ENCODE data around the gene KRT13.

KRT13 gene

DNA sequence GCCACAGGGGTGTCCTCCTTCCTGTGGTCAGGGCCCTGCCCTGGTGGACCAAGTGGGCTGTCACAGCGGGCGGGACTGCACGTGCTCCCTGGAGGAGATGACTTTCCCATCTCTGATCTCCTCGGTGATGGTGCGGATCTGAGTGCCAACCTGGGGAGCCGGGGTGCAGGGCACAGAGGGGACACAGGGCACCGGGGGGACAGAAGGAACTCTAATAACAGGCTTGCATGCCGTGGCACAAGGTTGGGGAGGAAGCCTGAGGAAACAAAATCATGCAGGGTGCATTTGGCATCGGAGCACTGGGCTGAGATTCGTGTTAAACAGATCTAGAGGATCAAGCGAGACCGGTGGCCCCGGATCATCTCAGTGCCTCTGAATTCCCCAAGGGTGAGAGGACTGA lies 19.1 kb downstream of the KRT13 start:
- Histone ChIP-seq H4K20me1 (ENCODE audit: low read depth, low read length) (no peaks in the 10 kb centered on the region), H3K79me2 (ENCODE audit: insufficient read depth, low read length) (no peaks in the 10 kb centered on the region), H3K27me3 (ENCODE audit: low read length) (no peaks in the 10 kb centered on the region), H3K4me2 (ENCODE audit: low read depth, low read length, poor library complexity, severe bottlenecking) (no peak overlapping the region), H2AFZ (ENCODE audit: low read depth, low read length, severe bottlenecking) (no peak overlapping the region), H3K9me3 (ENCODE audit: insufficient read depth, low read length) (no peaks in the 10 kb centered on the region), H3K9ac (ENCODE audit: low read length) (no peak overlapping the region), H3K9me2 (replicated peaks; ENCODE audit: insufficient read depth, low read length) (no peaks in the 10 kb centered on the region), H3K36me3 (ENCODE audit: low read length) (no peaks in the 10 kb centered on the region), H3F3A (ENCODE audit: insufficient read depth) (no peaks in the 10 kb centered on the region), H3K4me3 (ENCODE audit: insufficient read depth, low read length, poor library complexity, severe bottlenecking) (no peak overlapping the region), H3K27ac (ENCODE audit: low read depth, low read length) (no peak overlapping the region)
- no peak for TF ChIP-seq EZH2phosphoT487 (conservative IDR thresholded peaks at IDR 0.05; ENCODE audit: low read length)
- no peak for TF ChIP-seq CTCF (IDR thresholded peaks at IDR 0.05; ENCODE audit: insufficient read depth, low read length, poor library complexity, severe bottlenecking)

GRCh38 chr17:41484920-41485904 lies 20.2 kb downstream of the KRT13 start:
- H3K9me2 ChIP-seq (replicated peaks; ENCODE audit: insufficient read depth, low read length), result no peaks in the 10 kb centered on the region
- H4K20me1 ChIP-seq (ENCODE audit: low read depth, low read length), result no peaks in the 10 kb centered on the region
- TF ChIP-seq EZH2phosphoT487 (conservative IDR thresholded peaks at IDR 0.05; ENCODE audit: low read length) (no peak), CTCF (IDR thresholded peaks at IDR 0.05; ENCODE audit: insufficient read depth, low read length, poor library complexity, severe bottlenecking) (no peak)
- H3K9ac ChIP-seq (ENCODE audit: low read length), result no peak overlapping the region
- no peaks in the 10 kb centered on the region for H3F3A ChIP-seq (ENCODE audit: insufficient read depth)
- no peak overlapping the region for H2AFZ ChIP-seq (ENCODE audit: low read depth, low read length, severe bottlenecking)
- no peak overlapping the region for H3K4me2 ChIP-seq (ENCODE audit: low read depth, low read length, poor library complexity, severe bottlenecking)
- H3K4me3 ChIP-seq (ENCODE audit: insufficient read depth, low read length, poor library complexity, severe bottlenecking), result no peak overlapping the region
- H3K36me3 ChIP-seq (ENCODE audit: low read length), result no peaks in the 10 kb centered on the region
- H3K27ac ChIP-seq (ENCODE audit: low read depth, low read length), result no peak overlapping the region
- H3K9me3 ChIP-seq (ENCODE audit: insufficient read depth, low read length), result no peaks in the 10 kb centered on the region
- H3K79me2 ChIP-seq (ENCODE audit: insufficient read depth, low read length), result no peaks in the 10 kb centered on the region
- H3K27me3 ChIP-seq (ENCODE audit: low read length), result no peaks in the 10 kb centered on the region

- Histone ChIP-seq H3K4me2 (ENCODE audit: low read depth, low read length, poor library complexity, severe bottlenecking) (no peak overlapping the region), H3K79me2 (ENCODE audit: insufficient read depth, low read length) (no peaks in the 10 kb centered on the region), H3K9me3 (ENCODE audit: insufficient read depth, low read length) (no peaks in the 10 kb centered on the region), H3K9me2 (replicated peaks; ENCODE audit: insufficient read depth, low read length) (no peaks in the 10 kb centered on the region), H3K4me3 (ENCODE audit: insufficient read depth, low read length, poor library complexity, severe bottlenecking) (no peak overlapping the region), H2AFZ (ENCODE audit: low read depth, low read length, severe bottlenecking) (no peak overlapping the region), H3K36me3 (ENCODE audit: low read length) (no peaks in the 10 kb centered on the region), H3K27me3 (ENCODE audit: low read length) (no peaks in the 10 kb centered on the region), H4K20me1 (ENCODE audit: low read depth, low read length) (no peaks in the 10 kb centered on the region), H3F3A (ENCODE audit: insufficient read depth) (no peaks in the 10 kb centered on the region), H3K27ac (ENCODE audit: low read depth, low read length) (no peak overlapping the region), H3K9ac (ENCODE audit: low read length) (no peak overlapping the region)
- TF ChIP-seq EZH2phosphoT487 (conservative IDR thresholded peaks at IDR 0.05; ENCODE audit: low read length) (no peak), CTCF (IDR thresholded peaks at IDR 0.05; ENCODE audit: insufficient read depth, low read length, poor library complexity, severe bottlenecking) (no peak)
These were observed 21.2 kb downstream of the KRT13 start for GRCh38 chr17:41483991-41484826.
